Germinal center (tissue), 1 donor: ENCODE results near the gene PLA2G4E.

Experiments used
- DNase-seq: peaks from one replicate; pipeline ENCODE4 v3.0.0; 2012; ENCODE audit warnings: mixed read lengths, low spot score

The PLA2G4E gene

GRCh38 chr15:41933771-41934170 is 87.1 kb downstream of the PLA2G4E start:
- no peak for DNase-seq

GRCh38 chr15:41933326-41933725 is 87.5 kb downstream of the PLA2G4E start:
- DNase-seq: no peak

DNA sequence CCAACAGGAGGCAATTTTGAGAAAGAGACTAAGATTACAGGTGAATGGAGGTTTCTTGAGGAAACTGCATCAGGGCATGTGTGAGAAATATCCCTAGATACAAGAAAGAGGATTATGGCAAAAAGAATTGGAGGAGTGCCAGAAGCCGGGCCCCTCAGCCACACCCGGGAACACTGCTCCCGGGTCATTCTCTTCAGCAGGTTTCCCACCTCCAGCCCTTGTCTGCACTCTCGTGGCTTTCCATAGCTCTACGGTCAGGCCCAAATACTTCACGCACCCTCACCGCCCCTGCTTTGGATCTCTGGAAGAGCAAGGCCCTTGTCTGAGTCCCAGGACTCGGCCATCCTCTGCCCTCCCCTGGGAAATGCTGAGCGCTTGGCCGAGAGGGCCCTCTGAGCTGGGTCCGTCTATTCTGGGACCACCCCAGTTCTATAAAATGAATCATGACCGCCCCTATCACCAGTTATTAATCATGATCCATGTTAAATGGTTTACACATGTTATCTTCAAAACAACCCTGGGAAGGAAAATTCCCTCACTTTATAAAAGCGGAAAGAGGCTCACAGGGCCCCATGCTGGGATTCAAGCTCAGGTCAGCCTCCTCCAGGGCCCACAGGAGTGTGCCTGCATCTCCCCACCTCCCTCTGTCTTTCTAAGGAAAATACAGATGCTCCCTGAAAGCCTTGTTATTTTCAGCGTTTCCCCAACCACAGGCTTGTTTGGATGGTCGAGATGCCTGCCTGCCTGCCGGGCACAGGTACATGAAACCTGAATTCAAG is 88.1 kb downstream of the PLA2G4E start:
- no peak for DNase-seq

DNA sequence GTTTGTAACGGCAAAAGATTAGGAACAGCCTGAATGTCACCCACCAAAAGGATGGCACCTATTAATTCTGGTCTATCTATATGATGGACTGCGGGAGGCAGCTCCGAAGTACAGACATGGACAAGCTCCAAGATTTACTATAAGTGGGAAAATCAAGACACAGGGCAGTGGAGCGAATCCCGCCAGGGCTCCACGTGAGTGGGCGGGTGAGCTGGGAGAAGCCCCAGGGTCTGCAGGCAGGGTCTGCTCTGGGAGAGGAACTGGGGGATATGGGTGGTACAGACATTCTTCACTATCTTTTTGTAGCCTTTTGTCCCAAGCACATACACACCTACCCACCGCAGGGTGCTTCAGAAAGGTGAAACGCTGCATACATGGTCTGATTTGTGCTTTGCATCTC is 88.7 kb downstream of the PLA2G4E start:
- no peak for DNase-seq
